Mucosa of descending colon (tissue), 3 donors: ENCODE data around the gene NKPD1. TPM values are rescaled to one million over a fixed set of nuclear protein-coding genes. Genes with fewer than 3 reads are reported as not detected.

Experiments
- ATAC-seq: fragments of 200-7000 bp; cut with Tn5 transposase; one replicate; pipeline ENCODE4 v1.9.1; 2020; ENCODE audit warnings: mild to moderate bottlenecking, moderate library complexity
- DNase-seq, 3 donors: peaks; one replicate each; pipeline ENCODE4 v3.0.0-alpha.2; 2020
- H3K36me3 ChIP-seq: fragments of 200-600 bp; one replicate; pipeline ENCODE4 v1.8.0; 2021; ENCODE audit warnings: low read depth, mild to moderate bottlenecking
- H3K4me1 ChIP-seq: fragments of 200-600 bp; one replicate; pipeline ENCODE4 v1.8.0; 2021; ENCODE audit warnings: low read depth, mild to moderate bottlenecking
- H3K4me3 ChIP-seq: fragments of 200-600 bp; one replicate; pipeline ENCODE4 v1.8.0; 2021; ENCODE audit warnings: mild to moderate bottlenecking
- H3K9me3 ChIP-seq: fragments of 200-600 bp; one replicate; pipeline ENCODE4 v1.8.0; 2021; ENCODE audit warnings: mild to moderate bottlenecking
- CTCF ChIP-seq: fragments of 200-600 bp; IDR thresholded peaks from one replicate; pipeline ENCODE4 v1.8.0; 2022; ENCODE audit warnings: antibody characterized with exemption, mild to moderate bottlenecking
- intact Hi-C, 2 donors: fragments of 100-400 bp; cut with DNase I in 1 of 2; cut with micrococcal nuclease in 1 of 2; formaldehyde crosslinking; loops; one replicate each; pipeline versions ENCODE4 v1.11.0 to v1.11.1; 2022; cut with DNase I, micrococcal nuclease
- total RNA-seq, 3 donors: library from RNA; stranded (reverse); fragmentation: NEBNext Ultra II Directional in 2 of 3; extraction: Animal tissue kit (Norgen Biotek cat#: 25700) in 2 of 3; gene quantifications; one replicate each; pipeline versions ENCODE4 v1.2.1 to v1.2.4, GENCODE V29; 2021 to 2023
- donor health status: DM: no; HTN: no; CAD: no; lungs with moderate emphysema.
- donor health status: DM: no; HTN: no; CAD: no.
- donor health status: DM: no; HTN: yes; CAD: no.

NKPD1 gene
- total RNA-seq, 3 donors from 2014 or later, result not detected

- intact Hi-C loops, result no loop called here
- Histone ChIP-seq H3K4me1 (peaks cover 1% of the 10 kb centered on the region), H3K9me3 (no peaks in the 10 kb centered on the region), H3K36me3 (no peaks in the 10 kb centered on the region), H3K4me3 (no peak overlapping the region)
- DNase-seq (peak in 1 of 3 donors; percentile 56), ATAC-seq (peak; percentile 73)
- TF ChIP-seq CTCF, result no peak
Measured at GRCh38 chr19:45130888-45131615, 29.7 kb downstream of the NKPD1 start.

GRCh38 chr19:45130236-45130635 lies 30.5 kb downstream of the NKPD1 start:
- Histone ChIP-seq H3K9me3 (no peaks in the 10 kb centered on the region), H3K36me3 (no peaks in the 10 kb centered on the region), H3K4me3 (no peak overlapping the region), H3K4me1 (peaks cover 5% of the 10 kb centered on the region)
- no peak for TF ChIP-seq CTCF
- no peak for DNase-seq
- intact Hi-C loops, result no loop called here
- no peak for ATAC-seq

GRCh38 chr19:45128806-45129205 lies 32.0 kb downstream of the NKPD1 start:
- Histone ChIP-seq H3K36me3 (no peaks in the 10 kb centered on the region), H3K4me3 (no peak overlapping the region), H3K9me3 (no peaks in the 10 kb centered on the region), H3K4me1 (peaks cover 5% of the 10 kb centered on the region)
- TF ChIP-seq CTCF, result no peak
- DNase-seq (no peak), ATAC-seq (no peak)
- intact Hi-C loops, result no loop called here

- TF ChIP-seq CTCF, result no peak
- intact Hi-C loops, result no loop called here
- Histone ChIP-seq H3K4me3 (no peak overlapping the region), H3K36me3 (no peaks in the 10 kb centered on the region), H3K9me3 (no peaks in the 10 kb centered on the region), H3K4me1 (peaks cover 7% of the 10 kb centered on the region)
- DNase-seq, result no peak
- ATAC-seq, result no peak
Measured at GRCh38 chr19:45128146-45128545, 32.6 kb downstream of the NKPD1 start.

GRCh38 chr19:45126654-45127053 lies 34.1 kb downstream of the NKPD1 start:
- TF ChIP-seq CTCF, result no peak
- H3K4me3 ChIP-seq, result no peak overlapping the region
- H3K4me1 ChIP-seq, result peaks cover 12% of the 10 kb centered on the region
- no peak for ATAC-seq
- H3K36me3 ChIP-seq, result no peaks in the 10 kb centered on the region
- no peak for DNase-seq
- intact Hi-C loops, result no loop called here
- H3K9me3 ChIP-seq, result no peaks in the 10 kb centered on the region
